Panc1 (cell line): ENCODE measurements around the gene SH3BP4. TPM values are rescaled to one million over a fixed set of nuclear protein-coding genes. Genes with fewer than 3 reads are reported as not detected.

Experiments used
- ATAC-seq: fragments of 200-7000 bp; cut with Tn5 transposase; 2 replicates; pipeline ENCODE4 v1.9.1; 2020; ENCODE audit warnings: mild to moderate bottlenecking, moderate library complexity
- BruUV-seq: library from RNA; stranded (reverse); fragments of 400-500 nt; replicated peaks from 2 replicates; lab custom pipeline; 2021; lab: Mats Ljungman, UMichigan
- CTCF ChIA-PET: fragments of 300-600 bp; sonication (Branson Sonifier 250); formaldehyde crosslinking; loops from one replicate; lab custom pipeline; 2022; ENCODE audit warnings: antibody characterized with exemption; lab: Charles Lee
- POLR2A ChIA-PET: fragments of 300-600 bp; sonication (Branson Sonifier 250); formaldehyde crosslinking; loops from one replicate; lab custom pipeline; 2022; ENCODE audit warnings: antibody characterized with exemption; lab: Charles Lee
- DNase-seq: peaks from one replicate; pipeline ENCODE4 v3.0.0-alpha.2; 2010; ENCODE audit warnings: low read depth, low spot score
- H3K27ac ChIP-seq: 2 replicates; pipeline ENCODE4 v1.5.1; 2011; ENCODE audit warnings: mild to moderate bottlenecking, low read length, inconsistent platforms
- H3K27me3 ChIP-seq: fragments of 200-500 bp; sonication (Bioruptor generic); 2 replicates; pipeline ENCODE4 v1.6.0; 2014; ENCODE audit warnings: low read length, inconsistent platforms; ENCODE audit not compliant: control insufficient read depth, insufficient read depth
- H3K36me3 ChIP-seq: fragments of 200-500 bp; sonication (Bioruptor generic); 2 replicates; pipeline ENCODE4 v1.5.1; 2014; ENCODE audit warnings: inconsistent platforms, mild to moderate bottlenecking, low read length, moderate library complexity; ENCODE audit not compliant: control insufficient read depth, insufficient read depth
- H3K4me1 ChIP-seq: 2 replicates; pipeline ENCODE4 v1.5.1; 2011; ENCODE audit warnings: inconsistent platforms, mild to moderate bottlenecking, low read length, moderate library complexity; ENCODE audit not compliant: control insufficient read depth, insufficient read depth
- H3K4me3 ChIP-seq, 2 experiments: 2 replicates each; pipeline ENCODE4 v1.5.1; 2011 to 2012; ENCODE audit warnings: low read depth in 2 of 2, low read length in 2 of 2, mild to moderate bottlenecking in 2 of 2, inconsistent platforms in 1 of 2, moderate library complexity in 1 of 2
- H3K9me3 ChIP-seq: fragments of 200-500 bp; sonication (Bioruptor generic); 2 replicates; pipeline ENCODE4 v1.5.1; 2014; ENCODE audit warnings: low read depth, mild to moderate bottlenecking, inconsistent platforms, low read length, moderate library complexity; ENCODE audit not compliant: control insufficient read depth, insufficient read depth
- CTCF ChIP-seq: fragments of 450-650 bp; IDR thresholded peaks from 2 replicates; pipeline ENCODE4 v1.5.1; 2017; ENCODE audit warnings: mild to moderate bottlenecking
- POLR2AphosphoS5 ChIP-seq: IDR thresholded peaks from 2 replicates; pipeline ENCODE4 v1.6.1; 2012; ENCODE audit warnings: mild to moderate bottlenecking, low read depth, low read length, moderate library complexity
- REST ChIP-seq, 2 experiments: IDR thresholded peaks; 2 replicates each; pipeline ENCODE4 v1.6.1; 2011 to 2012; ENCODE audit warnings: low read depth in 2 of 2, control low read depth in 1 of 2, low read length in 1 of 2, mild to moderate bottlenecking in 1 of 2, moderate library complexity in 1 of 2; ENCODE audit not compliant: insufficient read depth in 1 of 2
- SIN3A ChIP-seq: IDR thresholded peaks from 2 replicates; pipeline ENCODE4 v1.6.1; 2012; ENCODE audit warnings: low read depth, mild to moderate bottlenecking, low read length, moderate library complexity, borderline replicate concordance; ENCODE audit not compliant: insufficient read depth
- TCF7L2 ChIP-seq: IDR thresholded peaks from 2 replicates; pipeline ENCODE4 v1.6.1; 2011; ENCODE audit warnings: mild to moderate bottlenecking, low read depth, low read length, inconsistent platforms
- in situ Hi-C: cut with HindIII; loops from 2 replicates; pipeline ENCODE4 v1.10.0; 2016; ENCODE audit warnings: low sequenced_read_pairs, low pct_unique_long_range_greater_than_20kb
- intact Hi-C: fragments of 100-400 bp; cut with micrococcal nuclease; formaldehyde crosslinking; loops from one replicate; pipeline ENCODE4 v1.10.0; 2022; ENCODE audit not compliant: unreplicated experiment
- total RNA-seq: library from RNA; stranded (reverse); gene quantifications from one replicate; pipeline ENCODE4 v1.2.1, GENCODE V29; 2021; ENCODE audit not compliant: unreplicated experiment

SH3BP4 gene
- total RNA-seq, 1 experiment from 2014 or later: 133 TPM

- intact Hi-C loops (no loop called here), in situ Hi-C loops (no loop called here)
- Histone ChIP-seq H3K4me1 (peaks cover 32% of the 10 kb centered on the region), H3K36me3 (no peaks in the 10 kb centered on the region; the same call in 1 of the 2 replicates), H3K27ac (peak overlapping the region; percentile 90), H3K4me3 (peak overlapping the region; percentile 54 to 55), H3K9me3 (no peaks in the 10 kb centered on the region), H3K27me3 (no peaks in the 10 kb centered on the region)
- no peak for TF ChIP-seq REST (IDR thresholded peaks at IDR 0.05; ENCODE audit: insufficient read depth in 1 of 2, low read depth in 2 of 2, low read length in 1 of 2)
- TF ChIP-seq POLR2AphosphoS5: no peak
- no peak for TF ChIP-seq CTCF
- no peak for TF ChIP-seq SIN3A
- no peak for TF ChIP-seq TCF7L2
- CTCF ChIA-PET: interaction anchor here (0.6 to 0.7 kb wide), 2 partner anchors 21 to 137 kb away, joined by 3 to 4 read pairs; no protein-coding TSS in a partner anchor
- BruUV-seq: TSS peak; percentile 91
- POLR2A ChIA-PET: interaction anchor here (0.7 kb wide), 1 partner anchor 18 kb away, joined by 4 read pairs; no protein-coding TSS in a partner anchor
- ATAC-seq (peak; percentile 13), DNase-seq (no peak)
Measured at GRCh38 chr2:234950730-234951663, 820 bp upstream of the SH3BP4 start.

GRCh38 chr2:234952270-234953115 lies 676 bp downstream of the SH3BP4 start:
- H3K27ac ChIP-seq: peak overlapping the region; percentile 99
- CTCF ChIA-PET: interaction anchor here (0.6 kb wide), 2 partner anchors 70 to 238 kb away, joined by 6 to 8 read pairs; no protein-coding TSS in a partner anchor
- intact Hi-C loops: no loop called here
- POLR2A ChIA-PET: interaction anchor here (0.6 to 0.7 kb wide), 4 partner anchors 14 to 115 kb away, joined by 3 to 11 read pairs (median 7); no protein-coding TSS in a partner anchor
- H3K9me3 ChIP-seq: no peaks in the 10 kb centered on the region
- ATAC-seq: peak; percentile 15
- no peaks in the 10 kb centered on the region for H3K27me3 ChIP-seq
- H3K4me1 ChIP-seq: peaks cover 47% of the 10 kb centered on the region
- no peaks in the 10 kb centered on the region; the same call in 1 of the 2 replicates for H3K36me3 ChIP-seq
- peak overlapping the region; percentile 64 to 92 for H3K4me3 ChIP-seq
- in situ Hi-C loops: no loop called here
- DNase-seq: no peak
- TF ChIP-seq REST (IDR thresholded peaks at IDR 0.05; ENCODE audit: insufficient read depth in 1 of 2, low read depth in 2 of 2, low read length in 1 of 2) (no peak), TCF7L2 (no peak), CTCF (no peak), POLR2AphosphoS5 (no peak), SIN3A (no peak)
- BruUV-seq: no TSS peak
